Uterus (tissue), 4 donors: ENCODE measurements around the gene KYNU. TPM values are rescaled to one million over a fixed set of nuclear protein-coding genes. Genes with fewer than 3 reads are reported as not detected.
"Not testable (repeated sequence)": the region's sequence is repeated elsewhere in the genome, so short reads cannot be mapped to it uniquely, and the experiment has no call there.

Experiments used
- DNase-seq, 2 donors: peaks; one replicate each; pipeline ENCODE4 v3.0.0-alpha.2; 2019 to 2020
- H3K27ac ChIP-seq, 2 donors: fragments of 200-600 bp; sonication (generic); 1 replicate in 1 of 2; 2 replicates in 1 of 2; pipeline ENCODE4 v1.5.1; 2016 to 2018
- H3K27me3 ChIP-seq, 2 donors: fragments of 200-600 bp; sonication (generic); one replicate each; pipeline ENCODE4 v1.5.1; 2018 to 2019; ENCODE audit warnings: control low read depth in 1 of 2
- H3K36me3 ChIP-seq, 2 donors: fragments of 200-600 bp; sonication (generic); one replicate each; pipeline ENCODE4 v1.5.1; 2019; ENCODE audit warnings: control low read depth in 1 of 2
- H3K4me1 ChIP-seq, 2 donors: fragments of 200-600 bp; sonication (generic); one replicate each; pipeline ENCODE4 v1.5.1; 2018 to 2019; ENCODE audit warnings: control low read depth in 1 of 2
- H3K4me3 ChIP-seq, 2 donors: fragments of 200-600 bp; sonication (generic); 1 replicate in 1 of 2; 2 replicates in 1 of 2; pipeline ENCODE4 v1.5.1; 2018 to 2019; ENCODE audit warnings: mild to moderate bottlenecking in 1 of 2
- H3K9me3 ChIP-seq, 2 donors: fragments of 200-600 bp; sonication (generic); one replicate each; pipeline ENCODE4 v1.5.1; 2019; ENCODE audit warnings: control low read depth in 1 of 2
- POLR2A ChIP-seq, 2 donors: fragments of 450-650 bp; IDR thresholded peaks; one replicate each; pipeline ENCODE4 v1.6.1; 2016; ENCODE audit warnings: antibody characterized with exemption in 2 of 2, mild to moderate bottlenecking in 1 of 2, moderate library complexity in 1 of 2
- intact Hi-C: fragments of 100-400 bp; cut with DNase I; formaldehyde crosslinking; loops from one replicate; pipeline ENCODE4 v1.15.1; 2023; ENCODE audit warnings: low total_unique reads
- total RNA-seq, 4 donors: library from RNA; depleted of rRNA in 3 of 4; stranded (reverse); fragments of >200 nt in 3 of 4; gene quantifications; one replicate each; pipeline versions ENCODE4 v1.1.0 to v1.2.4, GENCODE V29; 2014 to 2023
- TF ChIP-seq, protein P1 (sequence below), 4 experiments: fragments of 200-600 bp in 2 of 4; fragments of 450-650 bp in 2 of 4; sonication (generic) in 2 of 4; IDR thresholded peaks; one replicate each; pipeline ENCODE4 v1.5.1; 2016 to 2019; ENCODE audit warnings: antibody characterized with exemption in 4 of 4, mild to moderate bottlenecking in 2 of 4, moderate library complexity in 1 of 4
- donor health status: DM: yes; HTN: yes; CAD: no.

Gene KYNU
- total RNA-seq, 4 donors from 2014 or later = 1.9 to 5.3 (median 2.1) TPM; not detected in 1

DNA sequence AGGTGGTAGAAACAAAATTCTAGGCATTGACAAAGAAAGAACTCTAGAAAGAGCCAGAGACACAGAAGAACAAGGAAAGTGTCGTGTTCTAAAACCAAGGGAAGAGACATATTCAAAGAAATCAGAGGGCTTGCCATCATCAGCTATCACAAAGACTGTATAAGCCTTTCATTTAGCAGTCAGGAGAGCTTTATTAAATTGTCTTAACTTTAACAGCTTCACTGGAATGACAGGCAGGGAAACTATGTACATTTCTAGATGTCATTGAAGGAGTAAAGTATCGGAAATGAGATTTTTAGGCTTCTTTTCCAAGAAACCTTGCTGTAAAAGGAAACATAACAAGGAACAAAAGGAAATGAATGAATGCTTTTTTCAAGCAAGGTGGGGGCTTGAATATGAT lies 15.8 kb downstream of the KYNU start:
- Histone ChIP-seq H3K27ac (no peak overlapping the region), H3K9me3 (no peaks in the 10 kb centered on the region), H3K4me3 (no peak overlapping the region), H3K27me3 (no peaks in the 10 kb centered on the region), H3K4me1 (no peaks in the 10 kb centered on the region), H3K36me3 (no peaks in the 10 kb centered on the region)
- DNase-seq = no peak
- no peak for TF ChIP-seq POLR2A (IDR thresholded peaks at IDR 0.05)
- TF ChIP-seq, protein P1, sequence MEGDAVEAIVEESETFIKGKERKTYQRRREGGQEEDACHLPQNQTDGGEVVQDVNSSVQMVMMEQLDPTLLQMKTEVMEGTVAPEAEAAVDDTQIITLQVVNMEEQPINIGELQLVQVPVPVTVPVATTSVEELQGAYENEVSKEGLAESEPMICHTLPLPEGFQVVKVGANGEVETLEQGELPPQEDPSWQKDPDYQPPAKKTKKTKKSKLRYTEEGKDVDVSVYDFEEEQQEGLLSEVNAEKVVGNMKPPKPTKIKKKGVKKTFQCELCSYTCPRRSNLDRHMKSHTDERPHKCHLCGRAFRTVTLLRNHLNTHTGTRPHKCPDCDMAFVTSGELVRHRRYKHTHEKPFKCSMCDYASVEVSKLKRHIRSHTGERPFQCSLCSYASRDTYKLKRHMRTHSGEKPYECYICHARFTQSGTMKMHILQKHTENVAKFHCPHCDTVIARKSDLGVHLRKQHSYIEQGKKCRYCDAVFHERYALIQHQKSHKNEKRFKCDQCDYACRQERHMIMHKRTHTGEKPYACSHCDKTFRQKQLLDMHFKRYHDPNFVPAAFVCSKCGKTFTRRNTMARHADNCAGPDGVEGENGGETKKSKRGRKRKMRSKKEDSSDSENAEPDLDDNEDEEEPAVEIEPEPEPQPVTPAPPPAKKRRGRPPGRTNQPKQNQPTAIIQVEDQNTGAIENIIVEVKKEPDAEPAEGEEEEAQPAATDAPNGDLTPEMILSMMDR (IDR thresholded peaks at IDR 0.05) = no peak
- intact Hi-C loops = no loop called here

DNA sequence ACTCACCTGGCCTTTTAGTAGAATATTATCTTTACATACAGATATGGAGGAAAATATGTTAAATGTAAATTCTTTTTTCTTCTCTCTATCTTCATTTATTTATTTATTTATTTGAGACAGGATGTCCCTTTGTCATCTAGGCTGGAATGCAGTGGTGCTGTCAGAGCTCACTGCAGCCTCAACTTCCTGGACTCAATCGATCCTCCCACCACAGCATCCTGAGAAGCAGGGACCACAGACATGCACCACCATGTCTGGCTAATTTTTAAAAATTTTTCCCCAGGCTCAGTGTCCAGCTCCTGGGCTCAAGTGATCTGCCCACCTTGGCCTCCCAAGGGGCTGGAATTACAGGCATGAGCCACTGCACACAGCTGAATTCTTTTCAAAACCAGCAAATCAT lies 20.3 kb downstream of the KYNU start:
- Histone ChIP-seq H3K4me1 (no peaks in the 10 kb centered on the region), H3K4me3 (no peak overlapping the region), H3K27ac (no peak overlapping the region), H3K36me3 (no peaks in the 10 kb centered on the region), H3K27me3 (no peaks in the 10 kb centered on the region), H3K9me3 (no peaks in the 10 kb centered on the region)
- no peak for DNase-seq
- no peak for TF ChIP-seq POLR2A (IDR thresholded peaks at IDR 0.05)
- TF ChIP-seq, protein P1 (IDR thresholded peaks at IDR 0.05) = no peak
- intact Hi-C loops = no loop called here

DNA sequence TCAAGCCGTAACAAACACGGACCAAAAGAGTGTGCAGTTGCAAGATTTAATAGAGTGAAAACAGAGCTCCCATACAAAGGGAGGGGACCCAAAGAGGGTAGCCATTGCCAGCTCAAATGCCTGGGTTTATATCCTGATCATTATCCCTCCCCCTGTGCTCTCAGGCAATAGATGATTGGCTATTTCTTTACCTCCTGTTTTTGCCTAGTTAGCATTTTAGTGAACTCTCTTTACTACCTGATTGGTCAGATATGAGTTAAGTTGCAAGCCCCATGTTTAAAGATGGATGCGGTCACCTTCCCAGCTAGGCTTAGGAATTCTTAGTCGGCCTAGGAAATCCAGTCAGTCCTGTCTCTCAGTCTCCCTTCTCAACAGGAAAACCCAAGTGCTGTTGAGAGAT lies 22.9 kb downstream of the KYNU start:
- intact Hi-C loops, H3K4me3 ChIP-seq, H3K27ac ChIP-seq, H3K36me3 ChIP-seq, H3K27me3 ChIP-seq, DNase-seq, H3K4me1 ChIP-seq, H3K9me3 ChIP-seq: not testable (repeated sequence)

DNA sequence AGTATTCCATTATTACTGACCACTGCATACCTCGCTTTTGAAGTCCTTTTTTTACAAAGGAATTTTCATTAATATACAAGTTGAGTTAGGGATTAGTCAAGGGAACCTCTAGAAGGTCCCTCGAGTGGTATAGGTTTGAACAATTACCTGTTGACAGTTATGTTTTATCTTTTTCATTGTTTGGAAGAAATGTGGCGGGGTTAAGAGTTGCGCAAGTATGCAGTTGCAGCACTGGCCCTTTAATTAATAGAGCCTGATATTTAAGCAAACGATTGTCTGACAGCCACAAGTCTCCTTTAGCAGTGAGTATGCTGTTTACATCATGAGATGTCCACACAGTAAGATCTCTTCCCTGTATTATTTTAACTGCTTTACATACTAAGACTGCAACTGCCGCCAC lies 24.3 kb downstream of the KYNU start:
- no peak overlapping the region for H3K27ac ChIP-seq
- H3K27me3 ChIP-seq = no peaks in the 10 kb centered on the region
- DNase-seq = no peak
- H3K4me3 ChIP-seq = no peak overlapping the region
- no peaks in the 10 kb centered on the region for H3K4me1 ChIP-seq
- H3K9me3 ChIP-seq = no peaks in the 10 kb centered on the region
- intact Hi-C loops = no loop called here
- TF ChIP-seq, protein P1 (IDR thresholded peaks at IDR 0.05) = no peak
- TF ChIP-seq POLR2A (IDR thresholded peaks at IDR 0.05) = no peak
- H3K36me3 ChIP-seq = no peaks in the 10 kb centered on the region

DNA sequence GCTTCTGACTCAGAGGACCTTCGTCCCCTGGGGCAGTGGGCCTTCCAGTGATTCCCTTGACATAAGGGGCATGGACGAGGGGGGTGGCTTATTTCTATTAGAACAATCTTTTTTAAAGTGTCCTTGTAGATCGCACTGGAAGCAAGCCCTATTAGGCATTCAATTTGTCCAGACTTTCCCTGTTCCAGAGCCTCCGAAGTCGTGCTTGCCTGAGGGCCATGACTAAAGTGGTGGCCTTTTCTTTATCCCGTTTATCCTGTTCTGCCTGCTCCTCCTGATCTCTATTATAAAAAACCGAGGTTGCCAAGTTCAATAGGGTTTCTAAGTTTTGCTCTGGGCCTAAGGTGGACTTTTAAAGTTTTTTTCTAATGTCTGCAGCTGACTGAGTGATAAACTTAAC lies 26.3 kb downstream of the KYNU start:
- intact Hi-C loops, H3K27ac ChIP-seq, H3K27me3 ChIP-seq, H3K9me3 ChIP-seq, DNase-seq, H3K36me3 ChIP-seq, H3K4me3 ChIP-seq, H3K4me1 ChIP-seq: not testable (repeated sequence)

DNA sequence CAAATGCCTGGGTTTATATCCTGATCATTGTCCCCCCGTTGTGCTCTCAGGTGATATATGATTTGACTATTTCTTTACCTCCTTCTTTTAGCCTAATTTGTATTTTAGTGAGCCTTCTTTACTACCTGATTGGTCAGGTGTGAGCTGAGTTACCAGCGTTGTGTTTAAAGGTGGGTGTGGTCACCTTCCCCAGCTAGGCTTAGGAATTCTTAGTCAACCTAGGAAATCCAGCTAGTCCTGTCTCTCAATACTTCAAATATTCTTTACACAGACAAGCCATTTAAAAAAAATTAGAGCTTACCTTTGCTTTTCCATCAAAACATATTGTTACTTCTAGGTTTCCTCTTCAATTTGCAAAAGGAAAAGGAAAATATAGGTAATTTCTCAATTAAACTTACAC lies 30.2 kb downstream of the KYNU start:
- Histone ChIP-seq H3K27me3 (no peaks in the 10 kb centered on the region), H3K4me1 (no peaks in the 10 kb centered on the region), H3K27ac (no peak overlapping the region), H3K4me3 (no peak overlapping the region), H3K36me3 (no peaks in the 10 kb centered on the region), H3K9me3 (no peaks in the 10 kb centered on the region)
- no peak for TF ChIP-seq POLR2A (IDR thresholded peaks at IDR 0.05)
- TF ChIP-seq, protein P1 (IDR thresholded peaks at IDR 0.05) = no peak
- DNase-seq = no peak
- intact Hi-C loops = no loop called here
